GM19328 (cell line): ENCODE data around the gene BMAL2.

Experiments
- ATAC-seq: cut with Tn5 transposase; IDR thresholded peaks from one replicate; pipeline ENCODE4 v1.9.1; 2021; ENCODE audit warnings: mild to moderate bottlenecking, moderate library complexity; ENCODE audit not compliant: unreplicated experiment

Gene BMAL2

DNA sequence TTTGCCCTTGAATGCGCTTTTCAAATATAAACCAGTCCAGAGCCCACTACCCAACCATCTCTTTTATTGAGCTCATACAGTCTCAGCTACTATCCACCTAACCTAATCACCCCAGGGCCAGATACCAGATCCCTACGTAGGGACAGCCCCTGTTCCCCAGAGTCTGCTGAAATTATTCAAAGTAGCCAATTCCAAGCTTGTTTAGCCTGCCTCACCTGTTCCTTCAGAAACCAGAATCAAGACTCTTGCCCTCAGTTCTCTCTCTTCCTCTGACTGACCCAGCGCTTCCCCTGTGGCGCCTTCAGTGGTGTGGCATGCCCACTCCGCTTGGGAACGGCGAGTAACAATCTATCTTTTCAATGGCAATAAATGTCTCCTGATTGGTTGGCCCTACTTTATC, 18.8 kb downstream of the BMAL2 start:
- ATAC-seq, result no peak

DNA sequence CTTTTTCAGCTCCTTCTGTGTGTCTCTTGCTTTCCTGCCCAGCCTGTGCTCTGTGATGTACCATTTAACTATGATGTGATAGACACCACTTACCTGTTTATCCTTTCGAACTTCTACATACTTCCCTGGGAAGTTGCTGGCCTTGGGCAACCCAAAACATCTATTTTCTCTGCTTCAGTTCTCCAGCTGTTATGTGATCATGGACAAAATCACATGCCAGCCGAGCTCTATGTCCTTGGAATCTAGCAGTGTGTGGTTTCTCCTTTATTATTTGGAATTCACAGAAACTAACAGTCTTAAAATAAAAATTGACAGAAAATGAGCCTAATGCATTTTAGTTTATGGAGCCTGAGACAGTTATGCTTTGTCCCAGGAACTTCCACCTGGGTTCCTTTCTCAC, 22.9 kb downstream of the BMAL2 start:
- no peak for ATAC-seq

DNA sequence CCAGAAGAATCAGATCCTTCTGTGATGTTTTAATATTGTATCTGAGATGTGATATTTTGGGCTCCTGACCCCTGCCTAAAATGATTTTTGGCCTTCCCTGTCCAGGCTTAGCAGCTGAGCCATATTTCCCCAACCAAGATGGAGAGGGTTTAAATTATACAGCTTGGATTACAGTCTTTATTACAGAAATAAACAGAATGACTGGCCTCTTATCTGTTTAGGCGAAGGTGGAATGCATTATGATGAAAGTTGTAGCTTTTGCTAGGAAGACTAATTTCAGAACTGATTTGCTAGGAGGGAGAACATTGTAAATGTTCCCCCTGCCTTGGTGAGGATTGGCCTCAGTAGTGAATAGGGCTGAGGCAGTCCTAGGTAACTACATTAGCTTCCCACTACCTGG, 23.3 kb downstream of the BMAL2 start:
- ATAC-seq, result no peak

DNA sequence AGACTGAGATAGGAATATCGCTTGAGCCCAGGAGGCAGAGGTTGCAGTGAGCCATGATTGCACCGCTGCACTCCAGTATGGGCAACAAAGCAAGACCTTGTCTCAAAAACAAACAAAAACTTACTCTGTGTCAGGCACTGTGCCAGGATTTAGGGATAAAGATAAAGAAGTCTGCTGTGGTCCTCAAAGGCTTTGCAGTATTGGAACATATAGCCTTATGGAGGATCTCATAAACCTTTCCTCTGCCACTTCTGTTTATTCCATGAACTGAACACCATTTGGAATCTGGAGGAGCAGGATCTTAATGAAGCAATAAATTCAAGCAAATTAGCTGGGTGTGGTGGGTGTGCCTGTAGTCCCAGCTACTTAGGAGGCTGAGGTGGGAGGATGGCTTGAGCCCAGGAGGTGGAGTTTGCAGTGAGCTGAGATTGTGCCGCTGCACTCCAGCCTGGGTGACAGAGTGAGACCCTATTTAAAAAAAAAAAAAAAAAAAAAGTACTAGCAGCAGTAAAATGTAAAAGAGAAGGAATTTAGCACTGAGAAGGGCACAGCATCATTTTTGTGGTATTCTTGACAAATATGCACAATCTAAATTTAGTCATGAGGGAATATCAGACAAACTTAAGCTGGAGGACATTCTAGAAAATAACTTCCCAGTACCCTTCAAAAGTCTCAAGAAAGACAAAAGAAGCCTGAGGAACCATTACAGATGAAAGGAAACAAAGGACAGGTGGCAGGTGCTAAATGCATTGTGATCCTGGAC, 27.1 kb downstream of the BMAL2 start:
- no peak for ATAC-seq

DNA sequence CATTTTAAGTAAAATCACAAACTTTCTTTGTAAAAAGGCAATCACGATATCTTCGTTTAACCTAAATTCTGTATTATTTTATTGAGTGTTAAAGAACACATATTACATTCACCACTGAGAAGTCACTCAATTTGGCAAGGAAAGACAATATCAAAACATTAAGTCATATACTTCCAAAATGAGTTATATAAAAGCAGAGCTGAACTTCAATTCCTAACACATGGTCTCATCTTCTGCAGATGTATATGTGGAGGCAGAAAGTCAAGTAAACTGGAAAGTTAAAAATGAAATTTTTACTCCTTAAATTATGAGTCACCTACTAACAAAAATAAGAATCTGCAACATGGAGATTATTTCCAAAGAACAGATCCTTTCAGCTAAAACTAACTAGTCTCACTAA, 28.7 kb downstream of the BMAL2 start:
- ATAC-seq, result no peak

DNA sequence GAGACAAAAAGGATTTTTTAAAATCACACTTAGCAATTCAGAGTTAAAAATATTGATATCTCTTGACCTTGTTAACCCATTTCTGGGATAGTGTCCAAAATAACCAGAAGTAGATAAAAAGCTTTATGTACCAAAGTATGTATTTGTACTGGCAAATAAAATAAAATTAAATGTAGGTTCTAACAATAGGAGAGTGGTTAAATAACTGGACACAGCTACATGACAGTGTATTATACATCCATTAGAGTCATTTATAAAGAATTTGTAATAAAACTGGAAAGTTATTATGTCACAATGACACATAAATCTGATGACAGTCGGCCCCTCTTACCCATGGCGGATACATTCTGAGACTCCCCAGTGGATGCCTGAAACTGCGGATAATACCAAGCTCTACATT, 34.0 kb downstream of the BMAL2 start:
- no peak for ATAC-seq

DNA sequence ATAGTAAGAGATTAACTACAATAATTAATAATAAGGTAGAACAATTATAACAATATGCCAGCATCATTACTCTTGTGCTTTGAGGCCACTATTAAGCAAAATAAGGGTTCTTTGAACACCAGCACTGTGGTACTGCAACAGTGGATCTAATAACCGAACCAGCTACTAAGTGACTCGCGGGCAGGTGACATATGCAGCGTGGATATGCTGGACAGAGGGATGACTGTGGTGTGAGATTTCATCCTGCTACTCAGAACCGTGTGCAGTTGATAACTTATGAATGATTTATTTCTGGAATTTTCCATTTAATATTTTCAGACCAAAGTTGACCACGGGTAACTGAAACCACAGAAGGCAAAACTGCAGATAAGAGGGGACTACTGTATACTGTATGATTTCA, 34.4 kb downstream of the BMAL2 start:
- no peak for ATAC-seq

DNA sequence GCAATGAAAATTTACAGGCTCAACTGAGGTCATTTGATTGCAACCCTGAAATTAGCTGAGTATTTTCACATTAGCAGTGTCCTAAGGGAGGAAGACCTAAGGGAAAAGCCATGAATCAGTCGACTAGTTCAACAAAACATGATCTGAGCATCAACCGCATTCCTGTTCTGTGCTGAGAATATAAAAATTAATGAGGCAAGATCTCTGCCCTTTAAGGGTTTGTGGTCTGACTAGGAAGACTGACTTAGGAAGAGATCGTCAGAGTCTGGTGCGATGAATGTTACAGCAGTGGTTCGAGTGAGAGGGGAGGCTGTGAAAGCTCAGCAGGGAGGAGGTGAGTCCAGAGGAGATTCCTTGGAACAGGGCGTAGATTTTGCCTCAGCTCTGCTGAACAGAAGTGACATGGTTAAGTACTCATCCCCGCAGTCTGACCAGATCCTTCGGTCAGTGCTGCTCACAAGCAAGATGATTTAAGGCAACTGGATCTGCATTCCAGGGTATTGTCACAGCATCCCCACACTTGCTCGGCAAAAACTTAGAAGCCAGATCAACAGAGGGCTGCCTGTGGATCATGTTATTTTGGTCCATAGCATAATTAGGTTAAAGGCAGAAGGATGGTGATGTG, 49.6 kb downstream of the BMAL2 start:
- ATAC-seq, result no peak
